Pancreas (tissue), 10 donors: Measurements from ENCODE around the gene AKAP9. TPM values are rescaled to one million over a fixed set of nuclear protein-coding genes. Genes with fewer than 3 reads are reported as not detected.
"Not testable (repeated sequence)": the region's sequence is repeated elsewhere in the genome, so short reads cannot be mapped to it uniquely, and the experiment has no call there.

Experiments
- ATAC-seq, 4 donors: fragments of 200-7000 bp; cut with Tn5 transposase; one replicate each; pipeline versions ENCODE4 v1.8.0 to v1.9.1; 2020; ENCODE audit warnings: mild to moderate bottlenecking in 4 of 4, moderate library complexity in 4 of 4
- DNase-seq, 6 donors: peaks; one replicate each; pipeline ENCODE4 v3.0.0-alpha.2; 2020
- FAIRE-seq: peaks from 2 replicates; lab custom pipeline; 2012; peaks lifted over from hg19 to GRCh38; lab: Jason Lieb, UNC
- H3K27ac ChIP-seq, 4 donors: fragments of 200-600 bp; sonication (generic); 1 replicate in 3 of 4; 2 replicates in 1 of 4; pipeline versions ENCODE4 v1.5.0 to v1.8.0; 2020
- H3K27me3 ChIP-seq, 4 donors: fragments of 200-600 bp; one replicate each; pipeline ENCODE4 v1.8.0; 2021
- H3K36me3 ChIP-seq, 3 donors: fragments of 200-600 bp; sonication (generic) in 1 of 3; one replicate each; pipeline versions ENCODE4 v1.5.0 to v1.8.0; 2020 to 2021
- H3K4me1 ChIP-seq, 3 donors: fragments of 200-600 bp; one replicate each; pipeline ENCODE4 v1.8.0; 2021
- H3K4me3 ChIP-seq, 4 donors: fragments of 200-600 bp; sonication (generic) in 2 of 4; one replicate each; pipeline versions ENCODE4 v1.5.0 to v1.8.0; 2020 to 2021
- H3K9me3 ChIP-seq, 4 donors: fragments of 200-600 bp; one replicate each; pipeline ENCODE4 v1.8.0; 2021
- WGBS, 2 donors: extraction: QIAGEN DNeasy Blood & Tissue Kit; methylation state at CpG; one replicate each; pipeline ENCODE4 v1.1.7; 2013; 5-methylcytosine and 5-hydroxymethylcytosine counted together
- intact Hi-C, 3 donors: fragments of 100-400 bp; cut with DNase I; formaldehyde crosslinking; loops; one replicate each; pipeline versions ENCODE4 v1.11.1 to v1.14.2; 2022
- polyA plus RNA-seq, 2 donors: library from polyadenylated mRNA; stranded (reverse); fragments of 200-250 nt; gene quantifications; one replicate each; pipeline ENCODE4 v1.2.3, GENCODE V29; 2013
- total RNA-seq, 6 donors: library from RNA; stranded (reverse); fragmentation: NEBNext Ultra II Directional in 4 of 6; extraction: Animal tissue kit (Norgen Biotek cat#: 25700) in 4 of 6; gene quantifications; one replicate each; pipeline versions ENCODE4 v1.2.1 to v1.2.4, GENCODE V29; 2021 to 2023
- TF ChIP-seq, protein P1 (sequence below), 4 donors: fragments of 200-600 bp; sonication (generic) in 3 of 4; IDR thresholded peaks; one replicate each; pipeline versions ENCODE4 v1.5.0 to v1.8.0; 2021; ENCODE audit warnings: antibody characterized with exemption in 4 of 4
- donor health status: healthy with polysubstance abuse.
- donor health status: DM: no; HTN: no; CAD: no; lungs with moderate emphysema.
- donor health status: DM: no; HTN: no; CAD: no.
- donor health status: control.
- donor health status: control.
- donor health status: Bipolar disorder and iron deficiency.
- donor health status: DM: yes; HTN: yes; CAD: no.
- donor health status: DM: no; HTN: no; CAD: no.
- donor health status: DM: no; HTN: no; CAD: no.
- donor health status: DM: yes; HTN: yes; CAD: no.

AKAP9 gene
- total and polyA plus RNA-seq, 8 donors, result 17.8 to 60.4 (median 42.8) TPM

DNA sequence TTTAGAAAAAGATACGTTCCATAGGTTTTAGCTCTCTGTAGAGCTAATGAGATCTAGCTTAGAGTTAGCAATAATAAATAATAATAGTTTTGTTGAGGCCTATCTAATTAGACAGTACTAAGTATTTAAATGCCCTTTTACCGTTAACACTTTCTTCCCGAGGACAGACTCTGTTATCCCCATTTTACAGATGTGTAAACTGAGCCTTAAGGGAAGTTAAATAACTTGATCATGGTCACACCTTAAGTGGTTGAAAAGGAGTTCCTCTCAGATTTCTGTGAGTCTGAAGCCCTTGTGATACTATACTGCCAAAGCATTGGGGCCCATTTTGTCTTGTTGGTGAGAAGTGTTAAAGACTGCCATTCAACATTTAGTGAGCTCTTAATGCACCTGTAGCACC lies 132.0 kb downstream of the AKAP9 start:
- H3K27ac ChIP-seq, result no peak overlapping the region
- TF ChIP-seq, protein P1, sequence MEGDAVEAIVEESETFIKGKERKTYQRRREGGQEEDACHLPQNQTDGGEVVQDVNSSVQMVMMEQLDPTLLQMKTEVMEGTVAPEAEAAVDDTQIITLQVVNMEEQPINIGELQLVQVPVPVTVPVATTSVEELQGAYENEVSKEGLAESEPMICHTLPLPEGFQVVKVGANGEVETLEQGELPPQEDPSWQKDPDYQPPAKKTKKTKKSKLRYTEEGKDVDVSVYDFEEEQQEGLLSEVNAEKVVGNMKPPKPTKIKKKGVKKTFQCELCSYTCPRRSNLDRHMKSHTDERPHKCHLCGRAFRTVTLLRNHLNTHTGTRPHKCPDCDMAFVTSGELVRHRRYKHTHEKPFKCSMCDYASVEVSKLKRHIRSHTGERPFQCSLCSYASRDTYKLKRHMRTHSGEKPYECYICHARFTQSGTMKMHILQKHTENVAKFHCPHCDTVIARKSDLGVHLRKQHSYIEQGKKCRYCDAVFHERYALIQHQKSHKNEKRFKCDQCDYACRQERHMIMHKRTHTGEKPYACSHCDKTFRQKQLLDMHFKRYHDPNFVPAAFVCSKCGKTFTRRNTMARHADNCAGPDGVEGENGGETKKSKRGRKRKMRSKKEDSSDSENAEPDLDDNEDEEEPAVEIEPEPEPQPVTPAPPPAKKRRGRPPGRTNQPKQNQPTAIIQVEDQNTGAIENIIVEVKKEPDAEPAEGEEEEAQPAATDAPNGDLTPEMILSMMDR (IDR thresholded peaks at IDR 0.05), result no peak
- H3K9me3 ChIP-seq, result no peaks in the 10 kb centered on the region
- DNase-seq (no peak), ATAC-seq (no peak), FAIRE-seq (no peak)
- no peak overlapping the region for H3K4me3 ChIP-seq
- H3K36me3 ChIP-seq, result peaks cover 0 to 23% (median 6%) of the 10 kb centered on the region in 3 donors
- H3K27me3 ChIP-seq, result no peaks in the 10 kb centered on the region
- 96 to 99% methylated on average over 3 of the region's 3 CpGs for WGBS, 2 donors
- intact Hi-C loops, result no loop called here
- H3K4me1 ChIP-seq, result peaks cover 4 to 23% (median 17%) of the 10 kb centered on the region in 3 donors

- TF ChIP-seq, protein P1 (IDR thresholded peaks at IDR 0.05), result no peak
- 93 to 96% methylated on average over 4 of the region's 4 CpGs for WGBS, 2 donors
- Histone ChIP-seq H3K9me3 (no peaks in the 10 kb centered on the region), H3K27ac (peak overlapping the region in 2 of 4 donors; percentile 2 to 53), H3K4me3 (no peak overlapping the region), H3K27me3 (no peaks in the 10 kb centered on the region), H3K4me1 (peaks cover 4 to 23% (median 17%) of the 10 kb centered on the region in 3 donors), H3K36me3 (peaks cover 0 to 23% (median 6%) of the 10 kb centered on the region in 3 donors)
- peak in 1 of 4 donors; percentile 73 for ATAC-seq
- no peak for DNase-seq
- FAIRE-seq, result no peak
- intact Hi-C loops, result no loop called here
Observed at GRCh38 chr7:92075455-92076158, 134.9 kb downstream of the AKAP9 start.

DNA sequence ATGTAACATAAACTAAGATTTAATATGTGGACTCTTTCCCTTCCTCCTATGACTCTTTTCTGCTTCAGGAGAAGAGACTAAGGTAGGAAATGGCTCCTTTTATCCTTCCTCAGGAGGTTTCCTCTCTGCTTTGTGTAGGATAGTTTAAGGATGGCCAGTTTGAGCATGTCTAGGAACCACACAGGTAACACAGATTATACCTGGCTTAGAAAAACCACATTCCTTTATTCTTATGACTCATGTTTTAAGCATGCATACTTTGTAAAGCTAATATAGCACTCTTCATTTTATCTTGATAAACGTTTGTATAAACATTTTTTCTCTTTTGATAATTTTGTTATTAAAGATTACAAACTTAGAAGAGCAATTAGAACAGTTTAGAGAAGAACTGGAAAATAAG lies 135.8 kb downstream of the AKAP9 start:
- peaks cover 0 to 22% (median 6%) of the 10 kb centered on the region in 3 donors for H3K36me3 ChIP-seq
- H3K27me3 ChIP-seq, result no peaks in the 10 kb centered on the region
- intact Hi-C loops, result no loop called here
- FAIRE-seq, result peak; percentile 60
- peak overlapping the region in 2 of 4 donors; percentile 2 to 53 for H3K27ac ChIP-seq
- 9 to 18% methylated on average over 1 of the region's 1 CpG for WGBS, 2 donors
- peaks cover 2 to 15% (median 12%) of the 10 kb centered on the region in 3 donors for H3K4me1 ChIP-seq
- no peak overlapping the region for H3K4me3 ChIP-seq
- DNase-seq, result no peak
- TF ChIP-seq, protein P1 (IDR thresholded peaks at IDR 0.05), result no peak
- H3K9me3 ChIP-seq, result no peaks in the 10 kb centered on the region
- peak; percentile 58 to 92 (median 75) for ATAC-seq

DNA sequence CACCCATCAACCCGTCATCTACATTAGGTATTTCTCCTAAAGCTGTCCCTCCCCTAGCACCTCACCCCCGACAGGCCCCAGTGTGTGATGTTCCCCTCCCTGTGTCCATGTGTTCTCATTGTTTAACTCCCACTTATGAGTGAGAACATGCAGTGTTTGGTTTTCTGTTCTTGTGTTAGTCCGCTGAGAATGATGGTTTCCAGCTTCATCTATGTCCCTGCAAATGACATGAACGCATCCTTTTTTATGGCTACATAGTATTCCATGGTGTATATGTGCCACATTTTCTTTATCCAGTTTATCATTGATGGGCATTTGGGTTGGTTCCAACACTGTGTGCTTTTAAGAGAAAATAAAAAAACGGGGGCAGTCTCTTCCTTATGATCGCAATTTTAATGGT lies 143.3 kb downstream of the AKAP9 start:
- ATAC-seq, FAIRE-seq, intact Hi-C loops, H3K27ac ChIP-seq, DNase-seq, H3K9me3 ChIP-seq, H3K4me3 ChIP-seq, H3K4me1 ChIP-seq, H3K27me3 ChIP-seq: not testable (repeated sequence)
- H3K36me3 ChIP-seq, result peaks cover 0 to 65% (median 28%) of the 10 kb centered on the region in 3 donors
- 98 to 100% methylated on average over 6 of the region's 6 CpGs for WGBS, 2 donors

- TF ChIP-seq, protein P1 (IDR thresholded peaks at IDR 0.05), result no peak
- Histone ChIP-seq H3K9me3 (no peaks in the 10 kb centered on the region), H3K36me3 (peaks cover 3 to 79% (median 31%) of the 10 kb centered on the region in 3 donors), H3K27me3 (no peaks in the 10 kb centered on the region), H3K4me1 (no peaks in the 10 kb centered on the region), H3K27ac (no peak overlapping the region), H3K4me3 (no peak overlapping the region)
- WGBS, 2 donors, result 98 to 100% methylated on average over 1 of the region's 1 CpG
- no peak for DNase-seq
- no peak for FAIRE-seq
- intact Hi-C loops, result no loop called here
- no peak for ATAC-seq
Observed at GRCh38 chr7:92088266-92088665, 147.6 kb downstream of the AKAP9 start.
